CD4-positive, alpha-beta T cell treated with Interleukin-10 for 1 hour (primary cell): ENCODE data around the gene TMLHE.
"Not testable (repeated sequence)": the region's sequence is repeated elsewhere in the genome, so short reads cannot be mapped to it uniquely, and the experiment has no call there.

ENCODE experiments used
- DNase-seq: peaks from one replicate; pipeline ENCODE4 v3.0.0-alpha.2; 2020

Gene TMLHE

DNA sequence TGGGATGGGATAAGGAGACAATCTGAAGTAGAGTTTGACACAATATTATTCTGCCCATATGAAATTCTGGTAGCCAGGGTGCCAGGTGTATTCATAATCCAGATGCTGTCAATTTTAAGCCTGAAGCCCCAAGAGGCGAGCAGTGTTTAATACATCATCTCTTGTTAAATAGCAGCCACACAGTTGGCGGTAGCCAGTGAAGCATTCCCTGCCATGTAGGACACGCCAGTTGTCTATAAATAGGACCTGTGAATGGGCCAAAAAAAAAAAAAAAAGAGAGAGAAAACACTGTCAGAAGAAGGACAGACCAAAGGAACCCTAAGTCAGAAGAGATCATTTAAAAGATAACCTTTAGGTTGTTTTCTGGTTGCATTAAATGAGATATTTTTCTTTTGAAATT lies 121.3 kb downstream of the TMLHE start:
- DNase-seq: not testable (repeated sequence)

DNA sequence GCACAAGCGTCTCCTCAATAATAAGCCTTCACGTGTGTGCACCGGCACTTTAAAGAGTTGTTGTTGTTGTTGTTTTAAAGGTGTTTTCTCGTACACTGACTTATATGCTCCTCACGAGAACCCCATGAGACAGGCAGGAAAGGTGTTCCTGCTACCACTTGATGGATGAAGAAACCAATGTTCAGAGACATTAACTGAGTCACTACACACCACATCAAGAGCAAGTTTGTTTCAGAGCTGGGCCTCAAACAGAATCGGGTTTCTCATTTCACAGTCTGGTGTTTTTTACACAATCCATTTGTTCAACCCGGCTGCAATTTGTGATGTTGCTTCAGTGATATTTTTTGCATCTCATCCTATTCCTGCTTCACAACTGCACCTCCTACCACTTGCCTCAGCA lies 135.6 kb downstream of the TMLHE start:
- not testable (repeated sequence) for DNase-seq

DNA sequence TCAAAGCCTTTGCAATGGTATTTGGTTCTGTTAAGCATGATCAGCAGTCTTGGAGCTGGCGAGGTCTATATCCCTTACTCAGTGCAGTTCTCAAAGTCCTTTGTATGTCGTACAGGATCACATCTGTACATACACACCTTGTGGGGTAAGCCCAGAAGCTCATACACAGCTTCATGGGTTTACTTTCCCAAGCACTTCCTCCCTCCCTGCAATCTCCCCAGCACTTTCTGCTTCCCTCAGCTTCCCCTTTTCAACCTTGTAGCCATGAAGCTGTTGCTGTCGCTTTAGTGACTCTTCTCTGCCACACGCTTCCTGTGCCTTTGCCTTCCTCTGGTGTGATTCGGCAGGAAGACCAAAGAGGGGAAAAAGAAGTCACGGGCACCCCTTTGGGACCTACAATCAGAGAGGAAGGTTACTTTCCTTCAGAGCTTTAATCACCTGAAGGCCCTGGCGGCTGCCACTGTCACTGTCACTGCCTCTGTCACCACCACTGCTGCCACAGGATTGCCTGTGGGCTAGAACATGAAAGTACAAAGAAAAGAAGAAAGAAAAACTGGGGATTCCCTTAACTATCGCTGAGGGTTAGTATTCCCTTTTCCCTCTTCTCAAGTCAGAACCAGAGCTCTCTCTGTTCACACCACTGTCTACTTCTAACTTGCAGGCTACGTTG lies 146.3 kb downstream of the TMLHE start:
- not testable (repeated sequence) for DNase-seq

DNA sequence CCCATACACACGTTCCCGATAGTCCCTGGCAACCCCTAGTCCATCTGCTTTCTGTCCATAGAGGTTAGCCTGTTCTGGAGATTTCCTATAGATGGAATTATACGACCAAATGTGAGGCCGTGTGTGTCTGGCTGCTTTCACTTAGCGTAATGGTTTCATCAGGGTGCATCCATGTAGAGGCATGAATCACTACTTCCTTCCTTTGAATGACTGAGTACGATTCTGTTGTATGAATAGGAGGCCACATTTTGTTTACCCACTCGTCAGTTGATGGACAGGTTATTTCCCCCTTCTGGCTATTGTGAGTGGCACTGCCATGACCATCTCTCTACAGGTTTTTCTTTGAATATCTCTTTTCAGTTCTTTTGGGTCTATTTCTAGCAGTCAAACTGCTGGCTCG lies 152.3 kb downstream of the TMLHE start:
- not testable (repeated sequence) for DNase-seq

DNA sequence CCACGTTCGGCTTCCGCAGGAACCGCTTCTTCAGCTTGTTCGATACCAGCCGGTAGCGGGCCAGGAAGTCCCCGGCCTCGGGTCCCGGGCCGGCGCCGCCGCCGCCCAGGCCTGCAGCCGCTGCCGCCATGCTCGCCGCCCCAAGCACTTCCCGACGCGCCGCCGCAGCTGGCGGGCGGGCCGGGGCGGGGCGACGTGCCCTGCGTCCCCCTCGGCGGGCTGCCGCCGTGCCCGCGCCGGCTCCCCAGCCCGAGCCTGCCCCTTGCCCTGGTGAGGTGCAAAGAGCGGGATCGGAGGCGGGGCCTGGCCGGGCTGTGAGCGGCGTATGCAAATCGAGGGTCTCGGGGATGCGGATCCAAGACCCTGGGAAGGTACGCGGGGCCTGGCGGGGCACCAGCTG lies 154.3 kb downstream of the TMLHE start, which contains the start of gene F8A3:
F8A3 (minus strand) TSS at position 150 of the 400 bp plus-strand sequence; CDS start at position 130, 20 bp downstream.
- DNase-seq: not testable (repeated sequence)

DNA sequence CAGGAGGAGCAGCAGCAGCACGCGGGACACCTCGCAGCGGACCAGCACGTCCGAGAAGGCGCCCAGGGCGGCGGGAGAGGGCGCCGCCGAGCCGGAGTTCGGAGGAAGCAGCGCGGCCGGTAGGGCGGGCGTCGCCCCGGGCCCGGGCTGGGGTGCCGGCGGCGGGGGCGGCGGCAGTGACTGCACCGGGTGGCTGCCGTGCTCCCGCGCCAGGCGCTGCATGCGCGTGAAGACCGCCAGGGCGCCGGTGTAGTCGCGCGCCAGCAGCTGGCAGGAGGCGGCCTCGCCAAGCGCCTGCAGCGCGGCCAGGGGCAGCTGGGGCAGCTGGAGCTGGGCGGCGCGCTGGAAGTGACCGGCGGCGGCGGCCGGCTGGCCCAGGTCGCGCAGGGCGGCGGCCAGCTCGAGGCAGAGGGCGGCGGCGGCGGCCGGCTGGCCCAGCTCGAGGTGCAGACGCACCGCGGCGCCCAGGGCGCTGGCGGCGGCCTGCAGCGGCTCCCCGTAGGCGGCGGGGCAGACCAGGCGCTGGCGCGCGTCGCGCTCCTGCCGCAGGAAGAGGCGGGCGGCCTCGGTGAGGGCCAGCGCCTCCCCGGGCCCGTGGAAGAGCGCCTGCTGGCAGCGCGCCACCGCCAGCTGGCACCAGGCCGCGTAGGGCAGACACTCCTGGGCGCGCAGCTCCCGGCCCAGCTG lies 154.8 kb downstream of the TMLHE start:
- not testable (repeated sequence) for DNase-seq

DNA sequence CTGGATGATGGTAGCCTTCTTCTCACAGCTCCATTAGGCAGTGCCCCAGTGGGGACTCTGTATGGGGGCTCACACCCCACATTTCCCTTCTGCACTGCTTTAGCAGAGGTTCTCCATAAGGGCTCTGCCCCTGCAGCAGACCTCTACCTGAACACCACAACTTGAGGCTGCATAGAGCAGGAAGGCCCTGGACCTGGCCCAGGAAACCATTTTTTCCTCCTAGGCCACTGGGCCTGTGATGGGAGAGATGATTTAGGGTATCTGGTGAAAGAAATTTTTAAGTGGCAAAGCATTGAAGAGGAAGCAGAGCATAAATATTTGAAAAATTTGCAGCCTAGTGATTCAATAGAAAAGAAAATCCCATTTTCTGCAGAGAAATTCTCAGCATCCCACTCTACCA lies 171.7 kb downstream of the TMLHE start:
- no peak for DNase-seq
